ENCODE data around the gene MEGF8. TPM values are rescaled to one million over a fixed set of nuclear protein-coding genes. Genes with fewer than 3 reads are reported as not detected.
"Not testable (repeated sequence)": the region's sequence is repeated elsewhere in the genome, so short reads cannot be mapped to it uniquely, and the experiment has no call there.

The MEGF8 gene
- polyA plus RNA-seq, 1 donor from 2014 or later: 21.5 TPM

GRCh38 chr19:42335374-42335936 lies 10.0 kb downstream of the MEGF8 start:
- Histone ChIP-seq H3K4me3 (ENCODE audit: low read length) (no peak overlapping the region), H3K27me3 (ENCODE audit: insufficient read depth, low read depth, low read length) (no peaks in the 10 kb centered on the region), H3K9me3 (ENCODE audit: low read length) (no peaks in the 10 kb centered on the region), H2AFZ (ENCODE audit: low read depth, low read length) (no peak overlapping the region), H3K9me2 (ENCODE audit: insufficient read depth, low read length) (no peaks in the 10 kb centered on the region), H4K20me1 (ENCODE audit: insufficient read depth) (no peaks in the 10 kb centered on the region), H3K27ac (ENCODE audit: low read length) (no peak overlapping the region), H3F3A (ENCODE audit: insufficient read depth, low read length, poor library complexity, severe bottlenecking) (no peaks in the 10 kb centered on the region), H3K36me3 (ENCODE audit: insufficient read depth, low read length) (peaks cover 6% of the 10 kb centered on the region), H3K9ac (ENCODE audit: low read length) (no peak overlapping the region), H3K4me2 (ENCODE audit: low read length) (no peak overlapping the region), H3K79me2 (replicated peaks; ENCODE audit: insufficient read depth, low read length) (no peaks in the 10 kb centered on the region)
- no peak for TF ChIP-seq MXI1 (conservative IDR thresholded peaks at IDR 0.05; ENCODE audit: poor library complexity, severe bottlenecking)
- TF ChIP-seq RAD21 (conservative IDR thresholded peaks at IDR 0.05): no peak
- TF ChIP-seq REST (IDR thresholded peaks at IDR 0.05; ENCODE audit: borderline replicate concordance): no peak
- no peak for TF ChIP-seq TAF1 (IDR thresholded peaks at IDR 0.05; ENCODE audit: low read depth)
- TF ChIP-seq CTCF (IDR thresholded peaks at IDR 0.05; ENCODE audit: poor library complexity, severe bottlenecking): no peak
- no peak for TF ChIP-seq EP300 (conservative IDR thresholded peaks at IDR 0.05; ENCODE audit: poor library complexity, severe bottlenecking)

- H3K36me3 ChIP-seq (ENCODE audit: insufficient read depth, low read length): peaks cover 6% of the 10 kb centered on the region
These were observed 10.5 kb downstream of the MEGF8 start for GRCh38 chr19:42335971-42336370.

GRCh38 chr19:42339126-42339860 lies 13.9 kb downstream of the MEGF8 start:
- not testable (repeated sequence) for H3F3A ChIP-seq (ENCODE audit: insufficient read depth, low read length, poor library complexity, severe bottlenecking); H3K9ac ChIP-seq (ENCODE audit: low read length); H3K4me3 ChIP-seq (ENCODE audit: low read length); H4K20me1 ChIP-seq (ENCODE audit: insufficient read depth); H3K27ac ChIP-seq (ENCODE audit: low read length); H2AFZ ChIP-seq (ENCODE audit: low read depth, low read length); H3K4me2 ChIP-seq (ENCODE audit: low read length); H3K9me2 ChIP-seq (ENCODE audit: insufficient read depth, low read length); H3K27me3 ChIP-seq (ENCODE audit: insufficient read depth, low read depth, low read length); H3K79me2 ChIP-seq (replicated peaks; ENCODE audit: insufficient read depth, low read length); H3K9me3 ChIP-seq (ENCODE audit: low read length); H3K36me3 ChIP-seq (ENCODE audit: insufficient read depth, low read length)

More at GRCh38 chr19:42335971-42336370, 10.5 kb downstream of the MEGF8 start:
- no peak overlapping the region for H3K4me3 ChIP-seq (ENCODE audit: low read length)
- no peak overlapping the region for H3K4me2 ChIP-seq (ENCODE audit: low read length)
- no peaks in the 10 kb centered on the region for H3K27me3 ChIP-seq (ENCODE audit: insufficient read depth, low read depth, low read length)
- H3K9ac ChIP-seq (ENCODE audit: low read length): no peak overlapping the region
- H3K9me3 ChIP-seq (ENCODE audit: low read length): no peaks in the 10 kb centered on the region
- H3F3A ChIP-seq (ENCODE audit: insufficient read depth, low read length, poor library complexity, severe bottlenecking): no peaks in the 10 kb centered on the region
- H3K27ac ChIP-seq (ENCODE audit: low read length): no peak overlapping the region
- no peaks in the 10 kb centered on the region for H3K9me2 ChIP-seq (ENCODE audit: insufficient read depth, low read length)
- TF ChIP-seq EP300 (conservative IDR thresholded peaks at IDR 0.05; ENCODE audit: poor library complexity, severe bottlenecking): no peak
- TF ChIP-seq TAF1 (IDR thresholded peaks at IDR 0.05; ENCODE audit: low read depth): no peak
- no peaks in the 10 kb centered on the region for H4K20me1 ChIP-seq (ENCODE audit: insufficient read depth)
- no peaks in the 10 kb centered on the region for H3K79me2 ChIP-seq (replicated peaks; ENCODE audit: insufficient read depth, low read length)
- no peak overlapping the region for H2AFZ ChIP-seq (ENCODE audit: low read depth, low read length)

GRCh38 chr19:42339922-42340321 lies 14.5 kb downstream of the MEGF8 start:
- H3F3A ChIP-seq (ENCODE audit: insufficient read depth, low read length, poor library complexity, severe bottlenecking); H4K20me1 ChIP-seq (ENCODE audit: insufficient read depth); H3K9ac ChIP-seq (ENCODE audit: low read length); H3K79me2 ChIP-seq (replicated peaks; ENCODE audit: insufficient read depth, low read length); H3K4me2 ChIP-seq (ENCODE audit: low read length); H3K9me3 ChIP-seq (ENCODE audit: low read length); H3K4me3 ChIP-seq (ENCODE audit: low read length); H3K9me2 ChIP-seq (ENCODE audit: insufficient read depth, low read length); H3K36me3 ChIP-seq (ENCODE audit: insufficient read depth, low read length); H3K27me3 ChIP-seq (ENCODE audit: insufficient read depth, low read depth, low read length); H2AFZ ChIP-seq (ENCODE audit: low read depth, low read length); H3K27ac ChIP-seq (ENCODE audit: low read length): not testable (repeated sequence)

Data from neural cell (in vitro differentiated cells).